Heart left ventricle (tissue), 13 donors: ENCODE results near the gene KIF2C.

Experiments used
- CTCF ChIP-seq, 12 donors: fragments of 200-600 bp; sonication (generic) in 4 of 12; IDR thresholded peaks; one replicate each; pipeline versions ENCODE4 v1.5.0 to v1.8.0; 2018 to 2022; ENCODE audit warnings: antibody characterized with exemption in 12 of 12, mild to moderate bottlenecking in 5 of 12
- POLR2A ChIP-seq, 2 donors: fragments of 450-650 bp; IDR thresholded peaks; one replicate each; pipeline ENCODE4 v1.6.1; 2017; ENCODE audit warnings: antibody characterized with exemption in 2 of 2, mild to moderate bottlenecking in 2 of 2, moderate library complexity in 2 of 2
- donor health status: ischemic (EF 13 %, LVEDD 7.1; RV severe dilation, severe dysfunction).
- donor health status: DM: no; HTN: yes; CAD: no.
- donor health status: DM: no; HTN: no; CAD: no.
- donor health status: ischemic (EF 25% LVEDD 6.9; RV normal size, moderate dysfunction).
- donor health status: ischemic (EF 25% LVEDD 5.7; RV mildly dilated, moderate dysfunction).
- donor health status: ischemic (EF 35%, LVEDD 5.7; RV mildly dilated, moderate dysfunction).
- donor health status: nonischemic (EF 11% LVEDD 7.7; RV severe dilation, severe dysfunction).
- donor health status: DM: yes; HTN: yes; CAD: no.
- donor health status: PGD.
- donor health status: ischemic (EF 29% LVEDD 5.4; RV normal size, mild dysfunction).
- donor health status: nonischemic (EF 23%, LVEDD 6.1; RV moderate dilation, normal function).

- TF ChIP-seq POLR2A (IDR thresholded peaks at IDR 0.05): peak in 1 of 2 donors; percentile 69
- peak in 4 of 12 donors; percentile 3 to 41 (median 26) for TF ChIP-seq CTCF (IDR thresholded peaks at IDR 0.05)
These were observed at the start of gene KIF2C for GRCh38 chr1:44739307-44740178.
